Endothelial cell of umbilical vein (primary cell): ENCODE results near the gene SLC35F2.

Source experiments
- EZH2 ChIP-seq: IDR thresholded peaks from 2 replicates; pipeline ENCODE4 v1.6.1; 2012; ENCODE audit warnings: borderline replicate concordance, low read depth, mild to moderate bottlenecking, moderate library complexity, low read length, inconsistent platforms; ENCODE audit not compliant: severe bottlenecking
- POLR2AphosphoS5 ChIP-seq: IDR thresholded peaks from 2 replicates; pipeline ENCODE4 v1.6.1; 2012; ENCODE audit warnings: low read depth, mild to moderate bottlenecking, control low read depth, low read length, moderate library complexity; ENCODE audit not compliant: insufficient read depth
- TF ChIP-seq, protein P1 (sequence below), 2 donors: IDR thresholded peaks; 1 replicate in 1 of 2; 2 replicates in 1 of 2; pipeline ENCODE4 v1.5.1; 2011; ENCODE audit warnings: low read length in 2 of 2, mild to moderate bottlenecking in 2 of 2, moderate library complexity in 2 of 2, control low read depth in 1 of 2, inconsistent platforms in 1 of 2, low read depth in 1 of 2; ENCODE audit not compliant: insufficient read depth in 1 of 2; ENCODE audit errors: extremely low read depth in 1 of 2

DNA sequence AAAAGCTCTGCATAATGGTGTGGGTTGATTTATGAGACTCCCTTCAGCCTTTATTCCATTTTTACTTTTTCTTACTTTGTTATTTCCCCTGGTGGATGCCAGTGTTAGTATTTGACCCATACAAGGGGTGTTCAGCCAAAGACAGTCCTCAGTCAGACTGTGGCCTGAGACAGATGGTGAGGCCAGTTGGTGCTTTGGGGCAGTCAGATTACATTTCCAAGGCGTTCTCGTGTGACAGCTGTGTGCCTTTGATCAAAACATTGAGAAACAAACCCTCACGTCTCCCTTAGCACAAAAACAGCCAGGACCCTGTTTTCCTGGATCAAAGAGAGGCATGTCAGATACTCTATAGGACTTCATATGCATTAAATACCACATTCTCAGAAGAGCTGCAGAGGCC lies 115.4 kb downstream of the SLC35F2 start:
- TF ChIP-seq, protein P1, sequence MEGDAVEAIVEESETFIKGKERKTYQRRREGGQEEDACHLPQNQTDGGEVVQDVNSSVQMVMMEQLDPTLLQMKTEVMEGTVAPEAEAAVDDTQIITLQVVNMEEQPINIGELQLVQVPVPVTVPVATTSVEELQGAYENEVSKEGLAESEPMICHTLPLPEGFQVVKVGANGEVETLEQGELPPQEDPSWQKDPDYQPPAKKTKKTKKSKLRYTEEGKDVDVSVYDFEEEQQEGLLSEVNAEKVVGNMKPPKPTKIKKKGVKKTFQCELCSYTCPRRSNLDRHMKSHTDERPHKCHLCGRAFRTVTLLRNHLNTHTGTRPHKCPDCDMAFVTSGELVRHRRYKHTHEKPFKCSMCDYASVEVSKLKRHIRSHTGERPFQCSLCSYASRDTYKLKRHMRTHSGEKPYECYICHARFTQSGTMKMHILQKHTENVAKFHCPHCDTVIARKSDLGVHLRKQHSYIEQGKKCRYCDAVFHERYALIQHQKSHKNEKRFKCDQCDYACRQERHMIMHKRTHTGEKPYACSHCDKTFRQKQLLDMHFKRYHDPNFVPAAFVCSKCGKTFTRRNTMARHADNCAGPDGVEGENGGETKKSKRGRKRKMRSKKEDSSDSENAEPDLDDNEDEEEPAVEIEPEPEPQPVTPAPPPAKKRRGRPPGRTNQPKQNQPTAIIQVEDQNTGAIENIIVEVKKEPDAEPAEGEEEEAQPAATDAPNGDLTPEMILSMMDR (IDR thresholded peaks at IDR 0.05; ENCODE audit: extremely low read depth in 1 of 2, insufficient read depth in 1 of 2, low read depth in 1 of 2, low read length in 2 of 2), result no peak
- no peak for TF ChIP-seq POLR2AphosphoS5
- no peak for TF ChIP-seq EZH2
